GM18870 (cell line): ENCODE measurements around the gene IL12RB1.

Source experiments
- ATAC-seq: cut with Tn5 transposase; IDR thresholded peaks from one replicate; pipeline ENCODE4 v1.9.1; 2021; ENCODE audit warnings: moderate library complexity; ENCODE audit not compliant: unreplicated experiment

The IL12RB1 gene

GRCh38 chr19:18013210-18014111, 73.3 kb downstream of the IL12RB1 start:
- ATAC-seq: no peak

- no peak for ATAC-seq
These were observed 76.6 kb downstream of the IL12RB1 start for GRCh38 chr19:18010149-18010548.

GRCh38 chr19:18009412-18010066, 77.2 kb downstream of the IL12RB1 start:
- ATAC-seq: no peak
